ENCODE measurements around the gene TSLP.

Gene TSLP

DNA sequence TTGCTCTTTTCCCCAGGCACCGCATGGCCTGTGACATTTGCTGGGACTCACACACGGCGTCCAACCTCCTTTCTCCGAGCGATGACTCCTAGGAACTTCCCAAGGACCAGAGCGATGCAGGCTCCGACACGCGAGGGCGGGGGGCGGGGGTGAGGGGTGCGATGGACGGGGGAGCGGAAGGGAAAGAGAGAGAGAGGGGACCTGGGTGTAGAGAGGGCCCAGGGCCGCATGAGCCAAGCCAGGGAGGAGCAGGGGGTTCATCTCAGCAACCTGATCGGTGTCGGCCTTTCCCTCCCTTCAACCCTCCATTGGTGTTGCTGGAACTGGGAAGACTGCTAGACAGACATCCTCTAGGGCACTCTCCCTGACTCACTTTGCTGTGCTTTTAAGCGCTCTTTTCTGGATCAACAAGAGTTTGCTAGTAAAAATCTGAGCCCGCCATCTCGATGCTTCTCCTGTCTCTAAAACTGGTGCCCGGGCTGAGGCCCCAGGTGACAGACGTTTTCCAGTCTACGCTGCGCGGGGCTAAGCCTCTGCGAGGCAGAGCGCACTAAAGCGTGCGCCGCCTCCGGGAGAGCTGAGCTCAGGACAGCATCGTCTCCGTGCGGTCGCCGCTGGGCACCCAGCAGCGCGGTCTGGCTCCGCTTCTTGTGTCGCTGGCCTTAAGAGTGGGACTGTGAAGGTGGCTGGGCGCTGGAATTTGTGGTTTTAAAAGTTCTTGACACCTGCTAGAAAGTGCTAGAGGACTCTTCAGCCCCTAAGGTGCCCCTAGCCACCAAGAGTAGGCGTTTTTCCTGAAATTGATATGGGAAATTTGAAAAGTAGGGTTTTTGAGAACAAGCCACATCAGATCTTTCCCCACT is 1.0 kb upstream of the TSLP start:
- H3K4me3 ChIP-seq (ENCODE audit: low read depth, low read length) = peak overlapping the region; percentile 28
- H3K9me3 ChIP-seq (ENCODE audit: severe bottlenecking) = no peaks in the 10 kb centered on the region
- no peak overlapping the region for H3K27ac ChIP-seq
- no peaks in the 10 kb centered on the region for H3K36me3 ChIP-seq
- peaks cover 69% of the 10 kb centered on the region for H3K27me3 ChIP-seq (ENCODE audit: insufficient read depth, low read depth, severe bottlenecking)
- peak; percentile 64 for DNase-seq
- TF ChIP-seq, protein P1, sequence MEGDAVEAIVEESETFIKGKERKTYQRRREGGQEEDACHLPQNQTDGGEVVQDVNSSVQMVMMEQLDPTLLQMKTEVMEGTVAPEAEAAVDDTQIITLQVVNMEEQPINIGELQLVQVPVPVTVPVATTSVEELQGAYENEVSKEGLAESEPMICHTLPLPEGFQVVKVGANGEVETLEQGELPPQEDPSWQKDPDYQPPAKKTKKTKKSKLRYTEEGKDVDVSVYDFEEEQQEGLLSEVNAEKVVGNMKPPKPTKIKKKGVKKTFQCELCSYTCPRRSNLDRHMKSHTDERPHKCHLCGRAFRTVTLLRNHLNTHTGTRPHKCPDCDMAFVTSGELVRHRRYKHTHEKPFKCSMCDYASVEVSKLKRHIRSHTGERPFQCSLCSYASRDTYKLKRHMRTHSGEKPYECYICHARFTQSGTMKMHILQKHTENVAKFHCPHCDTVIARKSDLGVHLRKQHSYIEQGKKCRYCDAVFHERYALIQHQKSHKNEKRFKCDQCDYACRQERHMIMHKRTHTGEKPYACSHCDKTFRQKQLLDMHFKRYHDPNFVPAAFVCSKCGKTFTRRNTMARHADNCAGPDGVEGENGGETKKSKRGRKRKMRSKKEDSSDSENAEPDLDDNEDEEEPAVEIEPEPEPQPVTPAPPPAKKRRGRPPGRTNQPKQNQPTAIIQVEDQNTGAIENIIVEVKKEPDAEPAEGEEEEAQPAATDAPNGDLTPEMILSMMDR (IDR thresholded peaks at IDR 0.05; ENCODE audit: low read depth, low read length) = peak; percentile 21; the same call in 1 of the 2 replicates

GRCh38 chr5:111072949-111073682 is 1.6 kb downstream of the TSLP start:
- no peaks in the 10 kb centered on the region for H3K9me3 ChIP-seq (ENCODE audit: severe bottlenecking)
- TF ChIP-seq, protein P1 (IDR thresholded peaks at IDR 0.05; ENCODE audit: low read depth, low read length) = no peak
- H3K4me3 ChIP-seq (ENCODE audit: low read depth, low read length) = peak overlapping the region; percentile 52
- peaks cover 59% of the 10 kb centered on the region for H3K27me3 ChIP-seq (ENCODE audit: insufficient read depth, low read depth, severe bottlenecking)
- no peak overlapping the region for H3K27ac ChIP-seq
- peak; percentile 49 for DNase-seq
- no peaks in the 10 kb centered on the region for H3K36me3 ChIP-seq

DNA sequence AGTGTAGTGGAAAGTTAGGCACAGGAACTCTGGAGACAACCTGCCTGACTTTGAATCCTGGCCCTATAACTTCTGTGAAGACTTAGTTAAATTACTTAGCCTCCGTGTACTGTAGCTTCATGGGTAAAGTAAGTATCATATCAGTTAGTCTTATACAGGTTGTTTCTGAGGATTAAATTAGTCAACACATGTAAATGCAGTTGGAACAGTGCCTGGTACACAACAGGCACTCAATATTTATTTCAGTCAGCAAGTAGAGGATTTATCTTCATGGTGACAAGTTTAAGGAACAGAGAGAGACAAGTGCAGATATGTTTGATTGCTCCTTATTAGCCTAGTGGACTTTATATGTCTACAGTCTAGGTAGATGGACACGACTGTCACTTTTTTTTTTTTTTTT is 2.7 kb downstream of the TSLP start:
- Histone ChIP-seq H3K27ac (no peak overlapping the region), H3K27me3 (ENCODE audit: insufficient read depth, low read depth, severe bottlenecking) (peaks cover 50% of the 10 kb centered on the region), H3K9me3 (ENCODE audit: severe bottlenecking) (no peaks in the 10 kb centered on the region), H3K4me3 (ENCODE audit: low read depth, low read length) (no peak overlapping the region), H3K36me3 (no peaks in the 10 kb centered on the region)
- no peak for DNase-seq
- TF ChIP-seq, protein P1 (IDR thresholded peaks at IDR 0.05; ENCODE audit: low read depth, low read length) = no peak

GRCh38 chr5:111075520-111075919 is 4.0 kb downstream of the TSLP start:
- TF ChIP-seq, protein P1 (IDR thresholded peaks at IDR 0.05; ENCODE audit: low read depth, low read length) = no peak
- Histone ChIP-seq H3K9me3 (ENCODE audit: severe bottlenecking) (no peaks in the 10 kb centered on the region), H3K4me3 (ENCODE audit: low read depth, low read length) (no peak overlapping the region), H3K27ac (no peak overlapping the region), H3K27me3 (ENCODE audit: insufficient read depth, low read depth, severe bottlenecking) (peaks cover 38% of the 10 kb centered on the region), H3K36me3 (no peaks in the 10 kb centered on the region)
- DNase-seq = no peak

DNA sequence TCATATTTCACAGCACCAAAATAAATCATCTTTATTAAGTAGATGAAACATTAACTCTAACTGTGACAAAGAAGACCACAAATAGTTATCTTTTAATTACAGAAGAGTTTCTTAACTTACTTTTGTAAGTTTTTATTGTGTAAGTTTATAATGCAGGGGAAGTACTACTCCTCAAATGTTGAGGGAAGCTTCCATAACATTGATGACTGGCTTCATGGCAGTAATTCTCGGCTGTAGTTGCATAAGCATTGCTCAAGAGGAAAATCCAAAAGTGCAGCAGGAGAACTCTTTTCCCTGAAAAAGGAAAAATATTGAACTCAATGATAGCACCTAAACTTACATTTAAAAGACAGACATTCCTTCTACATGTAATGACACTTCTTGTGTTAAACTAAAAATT is 4.6 kb downstream of the TSLP start:
- Histone ChIP-seq H3K9me3 (ENCODE audit: severe bottlenecking) (no peaks in the 10 kb centered on the region), H3K4me3 (ENCODE audit: low read depth, low read length) (no peak overlapping the region), H3K27me3 (ENCODE audit: insufficient read depth, low read depth, severe bottlenecking) (peaks cover 33% of the 10 kb centered on the region), H3K36me3 (no peaks in the 10 kb centered on the region), H3K27ac (no peak overlapping the region)
- no peak for DNase-seq
- TF ChIP-seq, protein P1 (IDR thresholded peaks at IDR 0.05; ENCODE audit: low read depth, low read length) = no peak

All from WERI-Rb-1 (cell line).